HG02981 (cell line): ENCODE results near the gene CDK5R2.

Experiments
- ATAC-seq: cut with Tn5 transposase; IDR thresholded peaks from one replicate; pipeline ENCODE4 v1.9.1; 2021; ENCODE audit warnings: mild to moderate bottlenecking, moderate library complexity; ENCODE audit not compliant: unreplicated experiment

CDK5R2 gene

DNA sequence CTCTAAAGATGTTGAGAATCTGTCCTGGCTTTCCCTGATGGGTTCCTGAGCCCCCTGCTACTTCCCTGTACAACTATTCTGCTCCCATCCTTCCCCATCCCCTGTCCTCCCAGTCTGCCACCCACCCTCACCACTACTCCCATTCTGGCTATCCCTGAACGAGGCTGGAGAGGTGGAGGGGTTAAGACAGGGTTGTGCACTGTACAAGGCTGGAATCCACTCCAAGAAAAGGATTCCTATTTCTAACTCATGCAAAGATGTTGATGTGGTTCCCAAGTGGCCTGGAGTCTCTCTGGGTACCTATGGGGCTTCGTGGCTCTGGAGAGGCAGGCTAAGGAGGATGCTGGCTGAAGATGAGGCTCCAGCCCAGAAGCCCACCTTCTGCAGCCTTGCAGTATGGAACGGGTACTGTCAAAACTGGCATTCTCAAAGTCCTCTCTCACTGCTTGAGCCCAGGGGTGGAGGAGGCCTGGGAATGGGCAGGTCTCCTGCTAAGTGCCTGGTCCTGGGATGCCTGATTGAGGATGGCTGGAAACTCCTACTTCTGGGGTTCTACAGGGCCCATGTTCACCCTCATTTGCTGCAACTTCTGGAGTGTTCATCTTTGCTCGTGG is 26.8 kb downstream of the CDK5R2 start:
- no peak for ATAC-seq

DNA sequence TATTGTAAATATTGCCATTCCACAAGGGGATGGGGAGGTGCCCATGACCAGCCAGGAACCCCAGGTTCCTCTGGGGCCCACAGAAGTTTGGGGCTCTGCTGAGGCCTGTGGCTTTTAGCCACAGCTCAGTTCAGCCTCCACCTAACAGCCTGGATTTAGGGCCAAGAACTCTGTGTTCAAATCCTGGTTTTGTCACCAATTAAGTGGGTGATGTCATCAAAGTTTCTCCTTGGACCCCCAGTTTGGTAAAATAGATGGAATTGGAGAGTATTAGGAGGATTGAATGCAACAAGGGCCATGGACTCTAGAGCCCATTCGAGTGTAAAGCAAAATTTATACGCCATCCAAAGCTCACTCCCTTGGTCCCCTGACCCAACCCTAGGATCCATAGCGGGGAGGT is 28.7 kb downstream of the CDK5R2 start:
- no peak for ATAC-seq

DNA sequence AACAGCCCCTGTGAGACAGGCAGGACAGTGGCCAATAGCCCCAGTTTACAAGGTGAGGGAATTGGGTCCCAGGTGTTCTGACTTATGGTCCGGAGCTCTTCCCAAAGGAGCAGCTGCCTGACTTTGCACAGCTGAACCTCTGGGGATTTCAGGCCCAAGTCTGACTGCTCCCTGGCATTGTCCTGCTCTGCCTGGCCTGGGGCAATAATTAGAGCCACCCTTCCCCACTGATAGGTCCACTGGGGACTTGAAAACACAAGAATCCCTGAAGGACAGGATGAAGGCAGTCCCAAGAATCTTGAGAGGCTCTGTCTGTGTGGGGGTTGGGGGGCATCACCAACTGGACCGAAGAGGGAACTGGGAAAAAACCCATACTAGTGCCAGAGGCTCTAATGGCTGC is 29.2 kb downstream of the CDK5R2 start:
- no peak for ATAC-seq

DNA sequence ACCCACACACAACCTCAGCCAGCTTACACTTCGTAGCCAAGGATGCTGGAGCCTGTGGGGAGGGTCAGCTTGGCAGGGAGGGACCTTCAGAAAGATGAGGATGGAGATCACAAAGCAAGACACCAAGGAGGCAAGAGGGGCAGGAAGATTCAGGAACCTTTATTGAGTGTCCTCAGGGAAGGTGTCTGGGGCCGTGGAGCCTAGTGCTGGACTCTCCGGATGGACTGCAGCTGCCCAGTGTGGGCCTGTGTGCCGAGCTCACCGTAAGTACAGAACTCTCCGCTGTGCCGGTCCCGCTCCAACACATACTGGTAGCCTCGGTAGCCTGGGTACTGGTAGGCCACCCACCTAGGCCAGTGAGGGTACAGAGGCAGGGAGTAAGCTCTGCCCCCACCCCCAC is 30.6 kb downstream of the CDK5R2 start:
- no peak for ATAC-seq

DNA sequence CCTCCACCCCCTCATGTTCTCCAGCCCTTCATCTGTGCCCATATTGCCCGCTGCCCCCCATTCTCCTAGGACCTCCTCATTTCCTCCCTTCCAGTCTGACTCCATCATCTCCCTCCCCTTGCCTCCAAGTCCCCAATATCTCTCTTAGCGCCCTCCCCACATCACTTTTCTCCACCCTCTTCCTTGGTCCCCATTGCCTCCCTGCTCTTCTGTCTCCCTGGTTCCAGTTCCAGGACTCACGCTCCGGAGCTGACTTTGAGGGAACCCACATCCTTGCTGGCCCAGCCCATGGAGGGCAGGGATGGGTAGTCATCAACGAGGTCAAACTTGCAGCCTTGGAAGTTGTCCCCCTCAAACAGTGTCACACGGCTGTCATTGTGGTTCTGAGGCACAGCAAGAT is 31.1 kb downstream of the CDK5R2 start:
- ATAC-seq, result no peak

DNA sequence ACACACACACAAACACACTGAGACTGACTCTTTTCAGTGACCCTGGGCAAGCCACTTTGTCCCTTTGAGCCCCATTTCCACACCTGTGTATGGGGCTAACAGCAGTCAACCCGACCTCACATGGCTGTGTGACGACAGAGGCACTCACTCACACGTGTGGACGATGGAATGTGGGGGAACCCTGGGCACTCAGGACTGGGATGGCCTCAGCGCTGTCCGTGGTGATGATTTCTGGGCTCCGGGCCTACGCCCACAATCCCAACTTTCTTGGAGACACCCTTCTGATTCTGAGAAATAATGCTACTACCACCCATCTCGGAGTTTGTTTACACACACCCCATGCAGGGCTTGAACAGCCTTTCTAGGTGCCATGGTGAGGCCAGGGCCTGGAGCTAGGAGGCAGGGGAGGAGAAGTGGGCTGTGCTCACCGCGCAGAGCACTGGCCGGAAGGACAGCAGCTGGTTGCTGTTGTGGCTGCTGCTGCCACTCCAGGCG is 32.3 kb downstream of the CDK5R2 start:
- no peak for ATAC-seq

DNA sequence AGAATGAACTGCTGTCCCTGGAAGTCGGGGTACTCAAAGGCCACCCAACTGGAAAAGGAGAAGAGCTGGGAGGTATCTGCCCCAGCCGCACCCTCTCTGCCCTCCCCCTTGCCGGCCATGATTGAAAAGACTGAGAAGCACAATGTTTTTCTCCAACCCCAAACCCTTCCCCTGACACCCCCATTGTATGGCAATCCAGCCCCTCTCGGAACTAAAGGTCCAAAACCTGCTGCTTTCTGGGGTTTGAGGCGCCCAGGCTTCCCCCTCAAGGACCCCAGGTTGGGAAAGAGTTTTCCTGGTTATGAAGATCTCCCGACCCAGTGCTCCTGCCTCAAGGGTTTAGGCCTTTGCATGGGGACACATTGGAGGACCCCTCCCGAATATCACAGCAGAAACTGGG is 32.7 kb downstream of the CDK5R2 start:
- ATAC-seq, result no peak

DNA sequence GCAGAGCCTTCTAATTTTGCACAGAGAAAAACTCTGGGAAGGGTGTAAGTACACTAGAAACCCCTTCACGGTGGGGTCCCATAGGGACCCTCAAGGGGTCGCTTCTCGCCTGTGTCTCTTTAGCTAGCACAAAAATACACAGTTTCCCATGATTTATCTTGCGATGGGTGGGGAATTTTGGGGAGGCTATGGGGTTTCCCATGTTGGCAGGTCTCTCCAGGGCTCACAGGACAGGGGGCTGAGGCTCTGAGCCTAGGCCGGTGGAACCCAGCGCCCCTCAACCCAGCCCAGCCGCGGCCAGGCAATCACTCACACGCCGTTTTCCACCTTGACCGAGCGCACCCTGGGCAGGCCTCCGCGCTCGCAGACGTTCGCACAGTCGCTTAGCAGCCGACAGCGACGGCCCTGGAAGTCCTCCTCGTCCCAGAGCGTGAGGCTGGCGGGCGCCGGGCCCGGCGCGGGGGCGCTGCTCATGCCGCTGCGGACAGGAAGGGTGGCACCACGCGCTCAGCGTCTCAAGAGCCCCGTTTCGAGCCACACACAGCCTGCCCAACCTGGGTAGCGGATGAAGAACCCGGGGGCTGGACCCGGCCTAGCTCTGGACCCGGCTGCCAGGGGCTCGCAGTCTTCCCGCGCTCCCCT is 33.4 kb downstream of the CDK5R2 start:
- no peak for ATAC-seq

DNA sequence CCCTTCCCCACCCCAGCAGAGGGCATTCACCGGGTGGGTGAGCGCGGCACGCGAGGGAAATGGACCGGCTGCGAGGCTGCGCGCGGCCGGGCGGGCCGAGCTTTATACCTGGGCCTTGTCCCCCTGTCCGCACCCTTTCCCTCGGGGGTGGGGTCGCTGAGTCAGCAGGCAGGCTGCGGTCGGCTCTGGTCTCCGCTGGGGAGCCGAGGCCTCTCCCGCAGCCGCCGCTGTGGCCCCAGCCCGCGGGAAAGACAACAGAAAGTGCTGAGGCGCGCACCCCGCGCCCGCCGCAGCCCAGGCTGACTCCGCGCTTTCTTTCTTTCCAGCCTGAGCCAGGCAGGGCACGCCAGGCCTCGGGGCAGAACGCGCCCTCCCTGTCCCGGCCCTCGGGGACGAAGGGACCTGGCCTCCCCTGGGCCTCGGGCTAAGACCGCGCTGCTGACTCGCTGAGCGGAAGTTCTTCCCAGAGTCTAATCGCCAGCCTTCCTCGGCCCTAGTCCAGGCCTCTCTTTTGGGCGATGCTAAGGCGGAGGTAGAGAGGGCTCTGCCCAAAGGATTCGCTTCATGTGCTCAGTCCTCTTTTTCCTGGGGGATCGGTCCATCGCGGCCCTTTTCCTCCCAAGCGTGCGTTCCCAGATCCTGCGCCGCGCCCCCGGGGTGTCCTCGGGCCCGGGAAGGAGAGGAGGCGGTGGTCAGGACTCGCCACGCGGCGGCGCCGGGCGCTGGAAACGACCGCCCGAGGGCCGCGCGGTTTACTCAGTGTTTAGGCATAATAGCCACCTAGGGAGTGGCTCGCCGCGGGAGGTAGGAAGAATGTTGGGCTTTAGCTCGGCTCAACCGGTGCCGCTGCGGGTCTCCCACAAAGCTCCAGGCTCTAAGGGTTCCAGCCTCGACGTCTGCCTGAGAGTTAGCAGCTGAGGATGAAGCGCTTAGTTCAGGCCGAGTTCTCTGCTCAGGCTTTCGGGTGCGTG is 34.2 kb downstream of the CDK5R2 start, which contains the start of gene CRYBA2:
Gene CRYBA2, minus strand, starts transcription at position 78 of the 971 bp plus-strand sequence. CDS start 246 bp downstream, outside the sequence.
- no peak for ATAC-seq

DNA sequence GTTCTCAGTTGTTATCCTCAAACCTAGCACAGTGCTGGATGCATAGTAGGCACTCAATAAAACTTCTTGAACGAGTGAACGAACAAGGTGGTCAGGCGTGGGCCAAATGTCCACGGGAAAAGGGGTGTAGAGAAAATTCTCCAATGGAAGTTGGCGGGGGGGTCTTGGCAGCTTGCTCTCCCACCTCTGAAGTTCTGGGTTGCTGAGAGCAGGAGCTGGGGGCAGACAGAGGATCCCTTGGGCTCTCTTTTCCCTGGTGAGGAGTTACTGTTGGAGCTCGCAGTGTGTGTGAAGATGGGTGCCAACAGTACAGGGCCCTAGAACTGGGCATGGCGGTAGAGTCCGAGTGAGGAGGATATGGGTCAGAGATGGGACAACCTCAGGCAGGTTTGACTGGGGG is 36.1 kb downstream of the CDK5R2 start:
- ATAC-seq, result no peak

DNA sequence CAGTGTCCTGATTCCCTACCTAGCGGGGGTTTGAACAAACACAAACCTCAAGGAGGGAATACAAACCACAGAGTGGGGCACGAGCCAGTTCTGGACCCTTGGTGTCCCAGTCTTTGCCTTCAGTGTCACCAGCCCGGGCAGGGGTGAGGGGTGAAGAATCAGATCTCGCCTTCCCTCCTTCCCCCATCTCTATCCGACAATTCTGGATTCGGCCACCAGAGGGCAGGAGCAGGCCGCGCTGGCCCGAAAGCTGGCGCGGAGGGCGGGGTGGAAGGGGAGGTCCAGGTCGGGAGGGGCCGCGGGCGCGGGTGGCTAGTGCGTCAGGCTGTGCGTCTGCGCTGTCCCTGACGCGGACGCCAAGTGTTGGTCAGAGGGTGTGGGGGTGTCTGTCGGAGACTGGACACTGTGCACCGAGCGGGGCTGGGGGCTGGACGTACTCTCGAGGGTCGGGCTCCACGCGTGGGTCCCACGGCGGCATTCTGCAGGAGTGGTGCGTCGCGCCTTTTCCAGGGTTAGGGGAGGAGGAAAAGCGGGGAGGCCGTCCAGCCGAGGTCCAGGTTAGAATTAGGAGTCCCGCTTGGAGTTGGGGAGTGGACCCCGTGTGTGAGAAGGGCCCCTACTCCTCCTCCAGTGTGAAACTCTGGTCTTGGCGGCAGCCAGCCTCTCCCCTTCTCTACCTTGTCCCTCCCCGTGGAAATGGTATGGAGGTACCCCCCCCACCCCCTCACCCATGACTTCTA is 36.7 kb downstream of the CDK5R2 start:
- ATAC-seq, result no peak

DNA sequence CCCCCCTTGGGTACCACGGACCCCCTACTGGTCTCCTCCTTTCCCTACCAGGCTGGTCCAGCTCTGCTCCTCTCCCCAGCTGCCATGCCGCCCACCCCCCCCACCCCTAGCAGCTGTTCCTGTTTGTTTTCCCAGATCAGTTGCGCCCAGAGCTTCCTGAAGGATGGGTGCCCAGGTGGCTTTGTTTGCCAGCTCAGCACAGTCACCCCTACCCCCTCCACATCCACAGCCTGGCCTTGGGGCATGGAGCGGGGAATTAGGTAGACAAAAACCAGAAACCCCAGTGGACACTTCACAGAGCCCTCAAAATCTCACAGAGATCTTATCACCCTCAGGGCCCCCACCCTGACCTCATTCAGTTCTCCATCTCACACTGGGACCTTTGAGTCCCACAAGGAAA is 37.5 kb downstream of the CDK5R2 start:
- no peak for ATAC-seq

DNA sequence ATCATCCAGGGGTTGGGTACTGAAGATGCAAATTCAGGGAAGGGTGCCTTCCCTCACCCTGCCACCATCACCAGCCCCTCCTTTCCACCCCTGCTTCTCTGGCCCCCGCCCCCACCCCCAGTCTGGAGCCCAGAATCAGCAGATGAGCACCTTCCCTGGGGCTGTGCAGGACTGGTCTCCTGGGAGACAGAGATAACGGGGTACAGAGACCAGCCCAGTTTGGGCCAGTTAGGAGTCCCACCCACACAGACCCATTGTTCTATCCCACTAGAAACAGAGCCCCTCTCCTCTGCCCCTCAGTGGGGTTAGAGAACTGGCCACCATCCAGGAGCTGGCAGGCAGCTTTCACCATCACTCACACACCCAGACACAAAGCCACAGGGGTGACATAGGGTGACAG is 38.3 kb downstream of the CDK5R2 start:
- no peak for ATAC-seq

DNA sequence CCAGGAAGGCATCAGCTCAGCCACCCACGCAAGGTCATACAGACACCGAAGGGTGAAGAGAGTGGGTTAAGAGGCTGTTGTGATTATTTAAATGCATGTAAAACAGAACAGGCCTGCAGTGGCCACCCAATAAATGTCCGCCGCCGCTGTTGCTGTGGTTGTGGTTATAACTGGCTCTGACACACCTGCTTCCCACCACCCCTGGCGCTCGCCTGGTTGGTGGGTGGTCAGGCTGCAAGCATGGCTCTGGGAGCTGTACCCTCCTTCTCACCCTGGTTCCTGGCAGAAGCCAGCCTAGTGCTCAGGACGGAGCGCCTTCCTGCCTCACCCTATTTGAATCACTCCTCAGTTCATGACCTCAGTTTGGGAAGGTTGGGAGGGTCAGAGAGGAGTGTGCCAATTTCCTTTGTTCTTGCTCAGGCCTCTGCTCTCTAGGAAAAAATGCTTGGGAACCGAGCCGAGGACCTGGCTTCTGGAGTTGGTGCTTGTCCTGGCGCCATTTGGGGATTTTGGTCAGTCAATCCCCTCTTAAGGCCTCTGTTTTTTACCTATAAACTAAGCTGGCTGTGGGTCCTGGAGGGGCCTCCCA is 39.0 kb downstream of the CDK5R2 start:
- ATAC-seq, result no peak

DNA sequence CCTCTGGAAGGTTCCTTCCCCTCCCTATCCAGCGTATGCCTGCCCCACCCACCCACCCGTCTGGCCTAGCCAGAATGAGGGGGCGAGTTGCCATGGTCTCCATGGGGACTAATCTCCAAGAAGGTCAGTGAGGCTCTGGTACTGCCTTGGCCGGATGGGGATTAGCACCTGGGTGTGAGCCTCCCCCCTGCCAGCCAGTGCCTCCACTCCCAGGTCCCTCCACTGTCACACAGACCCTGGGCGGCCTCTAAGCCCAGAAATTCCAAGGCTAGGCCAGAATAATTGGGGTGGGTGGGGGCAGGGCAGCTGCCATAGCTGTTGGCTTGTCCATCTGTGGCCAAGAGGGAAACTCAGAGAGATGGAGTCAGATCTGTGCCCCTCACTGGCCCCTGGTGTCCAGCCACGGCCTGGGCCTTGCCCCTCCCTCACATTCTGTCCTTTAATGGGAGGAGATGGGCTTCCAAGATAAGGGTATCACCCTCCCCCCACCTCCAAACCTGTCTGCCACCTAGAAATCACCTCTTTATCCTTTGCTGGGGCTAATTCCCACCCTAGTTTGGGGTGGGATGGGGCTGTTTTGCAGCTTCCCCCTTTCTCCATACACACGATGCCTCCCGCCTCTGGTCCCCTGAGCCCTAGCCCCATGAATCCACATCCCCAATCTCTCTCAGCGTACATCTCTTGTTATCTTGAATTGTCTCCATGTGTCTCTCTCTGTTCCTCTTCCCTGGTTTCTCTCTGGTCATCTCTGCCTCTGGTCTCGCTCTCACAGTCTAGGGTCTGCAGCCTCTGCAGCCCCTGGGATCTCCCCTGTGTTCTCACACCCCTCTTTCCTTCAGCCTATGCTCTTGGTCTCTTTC is 39.8 kb downstream of the CDK5R2 start:
- no peak for ATAC-seq

DNA sequence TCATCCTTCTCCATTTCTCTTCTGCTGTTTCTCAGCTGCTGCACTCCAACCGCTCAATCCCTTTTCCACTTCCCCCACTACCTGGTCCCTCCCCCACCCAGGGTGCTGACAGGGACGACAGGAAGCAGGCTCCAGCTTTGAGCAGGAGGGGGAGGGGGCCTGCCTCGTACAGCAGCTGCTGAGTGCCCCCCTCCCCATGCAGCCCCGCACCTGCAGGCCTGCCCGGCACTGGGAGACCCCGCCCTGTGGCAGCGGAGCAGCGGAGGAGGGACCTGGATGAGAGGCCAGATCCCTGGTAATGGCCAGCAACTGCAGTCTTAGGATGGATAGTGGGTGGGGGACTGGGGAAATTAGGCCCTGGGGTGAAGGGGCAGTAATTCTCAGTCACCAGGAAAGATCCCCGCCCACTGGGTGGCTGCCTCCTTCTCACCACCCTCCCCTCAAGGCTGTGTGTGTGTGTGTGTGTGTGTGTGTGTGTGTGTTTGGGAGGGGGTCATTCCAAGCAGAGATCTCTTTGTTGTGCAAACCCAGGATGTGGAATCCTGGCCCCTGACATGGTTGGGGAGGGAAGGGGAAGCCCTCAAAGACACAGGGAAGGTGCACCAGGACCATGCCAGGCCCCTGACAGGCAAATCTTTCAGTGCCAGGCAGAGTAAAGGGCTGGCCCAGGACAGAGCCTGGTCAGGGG is 40.6 kb downstream of the CDK5R2 start:
- no peak for ATAC-seq

DNA sequence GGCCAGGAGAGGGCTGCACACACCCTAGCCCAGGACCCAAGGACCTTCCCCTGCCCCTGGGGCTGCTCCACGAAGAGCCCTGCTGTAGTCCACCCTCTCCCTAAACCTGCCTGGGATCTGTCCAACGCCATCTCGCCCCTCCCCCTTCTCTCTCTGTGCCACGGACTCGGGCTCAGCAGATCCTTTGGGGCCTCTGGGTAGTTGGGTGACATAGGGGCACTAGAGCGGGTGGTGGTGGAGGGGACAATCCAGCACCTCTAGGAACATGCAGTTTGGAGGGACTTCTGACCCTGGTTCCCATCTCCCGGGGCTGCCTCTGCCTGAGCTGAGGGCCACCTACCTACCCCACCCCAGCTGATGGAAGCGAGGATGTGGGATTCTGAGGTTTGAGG is 41.1 kb downstream of the CDK5R2 start:
- ATAC-seq, result no peak

DNA sequence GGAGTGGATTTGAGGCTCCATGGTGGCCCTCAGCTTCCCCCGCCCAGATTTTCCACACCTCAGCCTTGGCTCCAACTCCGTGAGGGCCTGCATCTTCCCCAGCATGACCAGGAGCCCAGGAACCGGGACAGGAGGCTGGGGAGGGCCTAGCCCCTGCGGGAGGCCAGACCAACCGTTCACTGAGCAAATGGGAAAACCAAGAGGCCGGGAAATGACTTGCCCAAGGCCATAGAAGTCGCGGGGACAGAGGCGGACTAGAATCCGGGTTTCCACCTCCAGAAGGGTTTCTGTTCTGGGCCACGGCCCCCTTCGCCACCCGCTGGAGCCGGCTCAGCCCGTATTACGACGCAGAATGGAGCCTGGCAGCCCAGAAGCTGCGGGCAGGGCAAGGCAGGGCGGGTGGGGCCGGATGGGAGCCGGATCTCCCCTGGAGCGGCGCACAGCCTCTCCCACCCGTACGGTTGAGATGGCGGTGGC is 41.7 kb downstream of the CDK5R2 start:
- no peak for ATAC-seq
